K562 (cell line): ENCODE measurements around the gene ALG12. TPM values are rescaled to one million over a fixed set of nuclear protein-coding genes. Genes with fewer than 3 reads are reported as not detected.
A peak's percentile ranks its signal among the peaks of the same experiment; 100 is the strongest.

Source experiments
- ATAC-seq: fragments of 200-7000 bp; cut with Tn5 transposase; 3 replicates; pipeline ENCODE4 v1.9.1; 2020; ENCODE audit warnings: moderate library complexity
- BruUV-seq: library from RNA; stranded (reverse); fragments of 400-500 nt; replicated peaks from 2 replicates; lab custom pipeline; 2021; lab: Mats Ljungman, UMichigan
- CTCF ChIA-PET: fragments of 300-600 bp; formaldehyde crosslinking; extraction: SDS; loops from one replicate; lab custom pipeline; 2021; ENCODE audit warnings: low intra/inter-chr PET ratio; lab: Yijun Ruan, JAX
- POLR2A ChIA-PET: fragments of 300-600, 350-650 bp; sonication (Branson Sonifier 250); formaldehyde crosslinking; extraction: SDS; loops from one replicate; lab custom pipeline; 2021; ENCODE audit warnings: antibody characterized with exemption, inconsistent platforms; lab: Yijun Ruan, JAX
- DNase-seq, 4 experiments: peaks; one replicate each; pipeline versions ENCODE4 v3.0.0 to v3.0.0-alpha.2; 2011 to 2018; ENCODE audit warnings: low spot score in 3 of 4, mixed read lengths in 3 of 4; ENCODE audit errors: extremely low read depth in 1 of 4
- FAIRE-seq: peaks from 2 replicates; lab custom pipeline; 2011; peaks lifted over from hg19 to GRCh38; lab: Jason Lieb, UNC
- H2AFZ ChIP-seq: 2 replicates; pipeline ENCODE4 v1.6.0; 2011; ENCODE audit warnings: low read depth, low read length, control low read depth, inconsistent platforms
- H3K27ac ChIP-seq: fragments of 200-600 bp; 3 replicates; pipeline ENCODE4 v1.8.0; 2011; ENCODE audit warnings: low read depth, mild to moderate bottlenecking, control low read depth, inconsistent platforms, low read length, moderate library complexity, mixed read lengths; ENCODE audit errors: extremely low read depth
- H3K27me3 ChIP-seq, 2 experiments: fragments of 300-600 bp in 1 of 2; 2 replicates in 1 of 2; 3 replicates in 1 of 2; pipeline versions ENCODE4 v1.6.0 to v1.8.0; 2011; ENCODE audit warnings: inconsistent platforms in 2 of 2, low read length in 2 of 2, mild to moderate bottlenecking in 1 of 2, mixed read lengths in 1 of 2, moderate library complexity in 1 of 2; ENCODE audit not compliant: control insufficient read depth in 2 of 2, insufficient read depth in 2 of 2
- H3K36me3 ChIP-seq: fragments of 300-600 bp; 3 replicates; pipeline ENCODE4 v1.8.0; 2011; ENCODE audit warnings: mild to moderate bottlenecking, low read length, inconsistent platforms; ENCODE audit not compliant: control insufficient read depth, insufficient read depth
- H3K4me1 ChIP-seq, 2 experiments: fragments of 200-600 bp in 1 of 2; replicated peaks in 1 of 2; 2 replicates in 1 of 2; 3 replicates in 1 of 2; pipeline versions ENCODE4 v1.5.1 to v1.8.0; 2011; ENCODE audit warnings: inconsistent platforms in 2 of 2, low read length in 2 of 2, mild to moderate bottlenecking in 1 of 2, mixed read lengths in 1 of 2, moderate library complexity in 1 of 2; ENCODE audit not compliant: control insufficient read depth in 2 of 2, insufficient read depth in 2 of 2
- H3K4me2 ChIP-seq: 2 replicates; pipeline ENCODE4 v1.6.1; 2011; ENCODE audit warnings: low read length, control low read depth, inconsistent platforms, mixed read lengths; ENCODE audit not compliant: insufficient read depth
- H3K4me3 ChIP-seq: fragments of 200-600 bp; sonication (generic), shearing (Covaris generic); 2 replicates; pipeline ENCODE4 v1.5.1; 2016; ENCODE audit warnings: control low read depth, inconsistent platforms
- H3K79me2 ChIP-seq: fragments of 200-600 bp; 3 replicates; pipeline ENCODE4 v1.8.0; 2011; ENCODE audit warnings: low read length, inconsistent platforms; ENCODE audit not compliant: control insufficient read depth, insufficient read depth
- H3K9ac ChIP-seq, 2 experiments: 2 replicates each; pipeline versions ENCODE4 v1.6.0 to v1.6.1; 2011; ENCODE audit warnings: low read depth in 2 of 2, low read length in 2 of 2, control low read depth in 1 of 2, inconsistent platforms in 1 of 2, mild to moderate bottlenecking in 1 of 2, mixed read lengths in 1 of 2; ENCODE audit not compliant: insufficient read depth in 1 of 2
- H3K9me1 ChIP-seq: one replicate; pipeline ENCODE4 v1.6.0; 2011; ENCODE audit warnings: inconsistent platforms, mild to moderate bottlenecking, low read length, moderate library complexity; ENCODE audit not compliant: control insufficient read depth, insufficient read depth
- H3K9me3 ChIP-seq: replicated peaks from 2 replicates; pipeline ENCODE4 v1.5.1; 2011; ENCODE audit warnings: low read depth, low read length, inconsistent platforms; ENCODE audit not compliant: control insufficient read depth, insufficient read depth
- H4K20me1 ChIP-seq: replicated peaks from 2 replicates; pipeline ENCODE4 v1.6.1; 2011; ENCODE audit warnings: low read length, inconsistent platforms, mixed read lengths; ENCODE audit not compliant: control insufficient read depth, insufficient read depth
- ATF7 ChIP-seq: fragments of 450-650 bp; IDR thresholded peaks from 2 replicates; pipeline ENCODE4 v1.7.1; 2014; ENCODE audit warnings: mild to moderate bottlenecking, moderate library complexity
- BHLHE40 ChIP-seq: IDR thresholded peaks from 2 replicates; pipeline ENCODE4 v1.6.1; 2011; ENCODE audit warnings: low read length, improper control_type of control experiment
- BRF2 ChIP-seq: IDR thresholded peaks from 3 replicates; pipeline ENCODE4 v1.6.1; 2011; ENCODE audit warnings: borderline replicate concordance, mild to moderate bottlenecking; ENCODE audit not compliant: insufficient read length, insufficient read depth
- CXXC5 ChIP-seq: fragments of 250-450 bp; sonication (Bioruptor Pico); IDR thresholded peaks from 2 replicates; pipeline ENCODE4 v1.8.0; 2022; ENCODE audit warnings: inconsistent platforms, mild to moderate bottlenecking, moderate library complexity
- FIP1L1 ChIP-seq: fragments of 200-400 bp; formaldehyde crosslinking; IDR thresholded peaks from 2 replicates; pipeline ENCODE4 v1.6.1; 2018; ENCODE audit warnings: mild to moderate bottlenecking, low read depth, low read length; ENCODE audit not compliant: poor library complexity, severe bottlenecking
- NCOR1 ChIP-seq: fragments of 450-650 bp; IDR thresholded peaks from 2 replicates; pipeline ENCODE4 v1.6.1; 2016; ENCODE audit warnings: mild to moderate bottlenecking, moderate library complexity
- POLR2G ChIP-seq: fragments of 200-400 bp; formaldehyde crosslinking; IDR thresholded peaks from 2 replicates; pipeline ENCODE4 v1.6.1; 2017; ENCODE audit warnings: low read depth, mild to moderate bottlenecking, antibody characterized with exemption, low read length, moderate library complexity
- SREBF1 ChIP-seq: fragments of 150-350 bp; IDR thresholded peaks from 2 replicates; pipeline ENCODE4 v1.6.1; 2014; ENCODE audit warnings: antibody characterized with exemption, low read depth, low read length, borderline replicate concordance
- ZBTB26 ChIP-seq: fragments of 450-650 bp; formaldehyde crosslinking; IDR thresholded peaks from 2 replicates; pipeline ENCODE4 v1.4.0; 2022; ENCODE audit warnings: missing genetic modification characterization
- ZBTB33 ChIP-seq: sonication (generic); formaldehyde crosslinking; IDR thresholded peaks from 2 replicates; pipeline ENCODE4 v1.8.1; 2023; ENCODE audit warnings: mild to moderate bottlenecking, missing genetic modification reagents
- WGBS: fragments of 100-300 bp; shearing (Covaris generic); methylation state at CpG from one replicate; pipeline ENCODE4 v1.1.6; 2016; ENCODE audit warnings: low coverage, mixed read lengths; ENCODE audit not compliant: insufficient coverage; ENCODE audit errors: missing lambda C conversion rate; 5-methylcytosine and 5-hydroxymethylcytosine counted together
- in situ Hi-C: fragments of 300-500 bp; cut with MboI; formaldehyde crosslinking; loops from 4 replicates; pipeline ENCODE4 v1.15.0; 2018; ENCODE audit warnings: inconsistent platforms, mixed read lengths
- intact Hi-C: fragments of 100-400 bp; cut with micrococcal nuclease; formaldehyde crosslinking; loops from 2 replicates; pipeline ENCODE4 v1.14.2; 2022
- polyA plus RNA-seq, 8 experiments: library from polyadenylated mRNA; depleted of rRNA in 4 of 8; stranded (reverse) in 5 of 8; unstranded in 3 of 8; fragments of >200 nt; fragmentation: Nextera tagmentation in 2 of 8; fragmentation: Illumina TruSeq in 1 of 8; extraction: Ambion mirVana in 2 of 8; extraction: Trizol in 1 of 8; gene quantifications; 2 replicates each; pipeline versions ENCODE4 v1.2.1 to v1.2.3, GENCODE V29; 2011 to 2014; ENCODE audit warnings: inconsistent platforms in 1 of 8, missing spikeins in 1 of 8
- total RNA-seq, 7 experiments: library from RNA; depleted of rRNA in 6 of 7; stranded (reverse); fragments of >200 nt in 6 of 7; fragmentation: Illumina TruSeq in 2 of 7; extraction: Trizol in 2 of 7; gene quantifications; 2 replicates each; pipeline versions ENCODE4 v1.2.1 to v1.2.3, GENCODE V29; 2011 to 2021; ENCODE audit warnings: low replicate concordance in 1 of 7

Gene ALG12
- total and polyA plus RNA-seq, 9 of the 15 experiments (the other 6 are each of a cell fraction or from before 2014, with no cell fraction given) = 0.20 to 8.5 (median 3.4) TPM

- Histone ChIP-seq H3K27me3 (no peaks in the 10 kb centered on the region), H3K9ac (no peak overlapping the region), H3K27ac (no peak overlapping the region), H3K36me3 (0 out of 3 replicates have a peak, but pooled peaks cover 2% of the 10 kb centered on the region), H3K4me1 (peaks cover 4 to 37% of the 10 kb centered on the region in 2 experiments; a peak in 3 of 5 replicates)
- ChIA-PET POLR2A (no interaction called here), CTCF (interaction anchor here (2.9 to 3.4 kb wide), 2 partner anchors 84 to 102 kb away, joined by 12 to 37 read pairs; partner anchors contain the start of gene IL17REL)
- WGBS = 28% methylated on average over 12 of the region's 38 CpGs
- BruUV-seq = no TSS peak
- TF ChIP-seq FIP1L1 (peak; percentile 14), SREBF1 (no peak), POLR2G (peak; percentile 23; the same call in 1 of the 2 replicates), BRF2 (no peak), ZBTB33 (CRISPR knock-in tag) (peak; percentile 56; the same call in 1 of the 2 replicates), CXXC5 (no peak), ZBTB26 (CRISPR knock-in tag) (no peak), NCOR1 (no peak), BHLHE40 (0 out of 2 replicates have a peak, but pooled peaks have one; percentile 36), ATF7 (no peak)
- TF ChIP-seq, all 486 proteins: peak for 4
- H3K4me3 ChIP-seq = no peak overlapping the region
- no peak overlapping the region for H3K4me2 ChIP-seq
- FAIRE-seq = no peak
- H2AFZ ChIP-seq = no peak overlapping the region
- in situ Hi-C loops = no loop called here
- no peaks in the 10 kb centered on the region for H3K79me2 ChIP-seq
- no peaks in the 10 kb centered on the region for H4K20me1 ChIP-seq
- intact Hi-C loops = loop anchor here (1.0 kb wide), 1 partner anchor 102 kb away; no protein-coding TSS in a partner anchor
- no peaks in the 10 kb centered on the region for H3K9me1 ChIP-seq
- H3K9me3 ChIP-seq = no peaks in the 10 kb centered on the region
- no peak for DNase-seq
- ATAC-seq = no peak
Observed at GRCh38 chr22:49928555-49929210, 10.4 kb upstream of the ALG12 start.
